Measurements from ENCODE around the gene KRTCAP2.

GRCh38 chr1:155177918-155178281, 4.8 kb upstream of the KRTCAP2 start:
- TF ChIP-seq EZH2 (IDR thresholded peaks at IDR 0.05; ENCODE audit: insufficient read depth, poor library complexity, severe bottlenecking) (no peak), EZH2phosphoT487 (IDR thresholded peaks at IDR 0.05; ENCODE audit: insufficient read depth, low read depth) (no peak)
